HCT116 (cell line): ENCODE measurements around the gene NACC1.

Source experiments
- EZH2 ChIP-seq: fragments of 200-600 bp; sonication (generic); IDR thresholded peaks from 2 replicates; pipeline ENCODE4 v1.6.1; 2017; ENCODE audit warnings: antibody characterized with exemption, mixed run types
- EZH2phosphoT487 ChIP-seq: fragments of 200-600 bp; IDR thresholded peaks from 2 replicates; pipeline ENCODE4 v1.6.1; 2018; ENCODE audit warnings: antibody characterized with exemption, borderline replicate concordance
- JUND ChIP-seq: IDR thresholded peaks from 2 replicates; pipeline ENCODE4 v1.6.1; 2012
- POLR2A ChIP-seq: IDR thresholded peaks from 2 replicates; pipeline ENCODE4 v1.7.0; 2011; ENCODE audit warnings: borderline replicate concordance; ENCODE audit not compliant: insufficient read depth, insufficient read length; ENCODE audit errors: extremely low read depth
- SIN3A ChIP-seq: IDR thresholded peaks from 2 replicates; pipeline ENCODE4 v1.6.1; 2012; ENCODE audit warnings: low read depth
- SP1 ChIP-seq: IDR thresholded peaks from 2 replicates; pipeline ENCODE4 v1.6.1; 2012; ENCODE audit warnings: low read depth
- TCF7L2 ChIP-seq: IDR thresholded peaks from 2 replicates; pipeline ENCODE4 v1.7.0; 2011; ENCODE audit warnings: borderline replicate concordance, inconsistent platforms; ENCODE audit not compliant: insufficient read depth, insufficient read length; ENCODE audit errors: extremely low read depth
- ZFX ChIP-seq: fragments of 450-650 bp; IDR thresholded peaks from 2 replicates; pipeline ENCODE4 v1.6.1; 2017
- TF ChIP-seq, protein P1 (sequence below), 3 experiments: fragments of 200-600 bp in 1 of 3; sonication (generic) in 1 of 3; IDR thresholded peaks in 2 of 3; conservative IDR thresholded peaks in 1 of 3; 2 replicates each; pipeline ENCODE4 v1.5.1; 2012 to 2017; ENCODE audit warnings: low read depth in 2 of 3, low read length in 2 of 3, antibody characterized with exemption in 1 of 3, borderline replicate concordance in 1 of 3, control low read depth in 1 of 3, mild to moderate bottlenecking in 1 of 3, mixed read lengths in 1 of 3, mixed run types in 1 of 3, moderate library complexity in 1 of 3; ENCODE audit not compliant: insufficient read depth in 1 of 3
- TF ChIP-seq, protein P2 (sequence below): IDR thresholded peaks from 2 replicates; pipeline ENCODE4 v1.6.1; 2012

DNA sequence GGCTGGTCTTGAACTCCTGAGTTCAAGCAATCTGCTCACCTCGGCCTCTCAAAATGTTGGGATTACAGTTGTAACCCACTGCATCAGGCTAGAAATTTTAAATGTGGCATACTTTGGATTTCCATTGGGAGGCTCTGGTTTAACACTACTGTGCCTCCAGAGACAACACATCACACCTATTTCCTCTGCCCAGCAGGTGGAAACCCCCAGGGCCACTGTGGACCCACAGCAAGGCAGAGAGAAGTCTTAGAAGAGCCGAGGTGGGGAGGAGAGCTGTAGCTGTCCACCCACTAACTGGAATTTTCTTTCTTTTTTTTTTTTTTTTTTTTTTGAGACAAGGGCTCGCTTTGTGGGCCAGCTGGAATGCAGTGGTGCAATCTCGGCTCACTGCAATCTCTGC, 71.5 kb downstream of the NACC1 start:
- TF ChIP-seq, protein P1, sequence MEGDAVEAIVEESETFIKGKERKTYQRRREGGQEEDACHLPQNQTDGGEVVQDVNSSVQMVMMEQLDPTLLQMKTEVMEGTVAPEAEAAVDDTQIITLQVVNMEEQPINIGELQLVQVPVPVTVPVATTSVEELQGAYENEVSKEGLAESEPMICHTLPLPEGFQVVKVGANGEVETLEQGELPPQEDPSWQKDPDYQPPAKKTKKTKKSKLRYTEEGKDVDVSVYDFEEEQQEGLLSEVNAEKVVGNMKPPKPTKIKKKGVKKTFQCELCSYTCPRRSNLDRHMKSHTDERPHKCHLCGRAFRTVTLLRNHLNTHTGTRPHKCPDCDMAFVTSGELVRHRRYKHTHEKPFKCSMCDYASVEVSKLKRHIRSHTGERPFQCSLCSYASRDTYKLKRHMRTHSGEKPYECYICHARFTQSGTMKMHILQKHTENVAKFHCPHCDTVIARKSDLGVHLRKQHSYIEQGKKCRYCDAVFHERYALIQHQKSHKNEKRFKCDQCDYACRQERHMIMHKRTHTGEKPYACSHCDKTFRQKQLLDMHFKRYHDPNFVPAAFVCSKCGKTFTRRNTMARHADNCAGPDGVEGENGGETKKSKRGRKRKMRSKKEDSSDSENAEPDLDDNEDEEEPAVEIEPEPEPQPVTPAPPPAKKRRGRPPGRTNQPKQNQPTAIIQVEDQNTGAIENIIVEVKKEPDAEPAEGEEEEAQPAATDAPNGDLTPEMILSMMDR (IDR thresholded peaks at IDR 0.05 in 2 of 3, conservative IDR thresholded peaks at IDR 0.05 in 1 of 3; ENCODE audit: borderline replicate concordance in 1 of 3, insufficient read depth in 1 of 3, low read depth in 2 of 3, low read length in 2 of 3) = no peak
- TF ChIP-seq POLR2A (no peak), SIN3A (no peak), EZH2 (no peak), SP1 (no peak), ZFX (no peak), JUND (no peak), TCF7L2 (no peak), EZH2phosphoT487 (no peak)
- TF ChIP-seq, protein P2, sequence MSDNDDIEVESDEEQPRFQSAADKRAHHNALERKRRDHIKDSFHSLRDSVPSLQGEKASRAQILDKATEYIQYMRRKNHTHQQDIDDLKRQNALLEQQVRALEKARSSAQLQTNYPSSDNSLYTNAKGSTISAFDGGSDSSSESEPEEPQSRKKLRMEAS = no peak
